Stimulated activated naive CD8-positive, alpha-beta T cell treated with anti-CD3 and anti-CD28 coated beads, Interleukin-15, Interleukin-2, amounts not matched to agents 100 U/mL and 50 U/mL, for 24 hours (primary cell): ENCODE measurements around the gene TMEM239.
"Not testable (repeated sequence)": the region's sequence is repeated elsewhere in the genome, so short reads cannot be mapped to it uniquely, and the experiment has no call there.

ENCODE experiments used
- ATAC-seq: fragments of 150-1000 bp; cut with Tn5 transposase; one replicate; pipeline ENCODE4 v1.10.0; 2021
- DNase-seq: peaks from one replicate; pipeline ENCODE4 v3.0.0; 2021

Gene TMEM239

DNA sequence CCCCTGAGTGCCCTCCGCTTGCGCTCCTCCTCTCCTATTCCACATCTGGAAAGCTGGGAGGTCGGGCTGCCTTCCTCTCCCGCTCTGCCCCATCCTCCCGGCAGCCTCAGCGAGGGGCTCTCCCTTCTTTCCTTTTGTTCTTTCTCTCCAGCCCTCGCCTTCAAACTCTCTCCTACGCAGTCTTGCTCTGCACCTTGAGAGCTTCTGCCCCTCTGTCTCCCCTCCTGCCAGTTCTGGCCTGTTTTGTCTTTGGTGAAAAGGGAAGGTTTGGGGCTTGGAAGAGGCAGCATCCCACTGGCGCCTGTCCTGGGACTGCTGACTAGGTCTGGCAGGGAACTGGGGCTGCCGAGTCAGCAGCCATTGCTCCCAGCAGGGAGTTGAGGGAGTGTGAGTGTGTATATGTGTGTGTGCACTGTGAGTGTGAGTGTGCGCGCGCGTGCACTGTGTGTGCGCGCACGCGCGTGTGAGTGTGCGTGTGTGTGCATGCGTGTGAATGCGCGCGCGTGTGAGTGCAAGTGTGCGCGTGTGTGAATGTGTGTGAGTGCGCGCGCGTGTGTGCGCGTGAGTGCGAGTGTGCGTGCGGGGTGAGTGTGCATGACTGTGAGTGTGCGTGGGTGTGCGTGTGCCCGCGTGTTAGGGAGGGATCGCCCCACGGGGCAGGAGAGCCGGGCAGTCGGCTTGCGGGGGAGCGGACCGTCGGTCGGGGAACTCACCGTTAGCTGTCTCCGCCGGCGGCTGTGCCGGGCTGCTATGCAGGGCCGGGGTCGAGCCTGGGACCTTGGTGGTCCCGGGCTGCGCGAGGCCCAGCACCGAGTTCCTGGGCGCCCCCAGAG is 16.3 kb upstream of the TMEM239 start:
- ATAC-seq: no peak
- peak; percentile 18 for DNase-seq

DNA sequence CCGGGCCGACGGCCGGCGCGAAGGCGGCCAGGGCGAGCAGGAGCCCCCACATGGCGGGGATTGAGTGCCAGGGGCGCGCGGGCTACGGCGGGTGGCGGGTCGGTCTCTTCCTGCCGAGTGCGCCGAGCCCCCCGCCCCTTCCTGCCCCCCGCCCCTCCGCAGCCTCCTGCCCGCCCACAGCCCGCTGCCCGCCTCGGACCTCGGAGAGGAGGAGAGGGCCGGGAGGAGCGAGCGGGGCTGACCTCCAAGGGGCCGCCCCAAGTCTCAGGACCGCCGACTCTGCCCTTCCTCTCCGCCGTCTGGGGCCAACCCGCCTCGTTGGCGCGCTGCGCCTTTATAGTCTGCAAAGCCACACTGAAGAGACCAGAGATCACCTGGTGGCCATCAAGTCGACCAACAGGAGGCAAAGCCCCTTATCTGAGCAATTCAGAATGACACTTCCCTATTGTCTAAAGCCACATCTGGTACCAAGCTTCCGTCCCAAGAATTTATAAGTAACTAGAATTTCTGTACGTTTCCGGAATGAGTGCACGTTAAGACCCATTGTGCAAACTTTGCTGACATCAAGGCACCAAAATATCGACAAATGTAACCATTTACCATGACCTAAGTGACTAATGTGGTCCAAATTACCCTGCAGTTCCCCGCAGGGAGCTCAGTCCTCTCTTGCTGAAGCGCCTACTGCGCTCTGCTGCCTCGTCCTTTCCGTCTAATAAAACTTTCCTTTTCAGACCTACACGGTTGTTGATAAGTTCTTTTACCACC is 15.5 kb upstream of the TMEM239 start, which contains the start of gene CPXM1:
Gene CPXM1, minus strand, starts transcription at position 107 of the 765 bp plus-strand sequence. Its CDS starts 55 bp downstream, at position 52.
- peak; percentile 62 for ATAC-seq
- peak; percentile 43 for DNase-seq

DNA sequence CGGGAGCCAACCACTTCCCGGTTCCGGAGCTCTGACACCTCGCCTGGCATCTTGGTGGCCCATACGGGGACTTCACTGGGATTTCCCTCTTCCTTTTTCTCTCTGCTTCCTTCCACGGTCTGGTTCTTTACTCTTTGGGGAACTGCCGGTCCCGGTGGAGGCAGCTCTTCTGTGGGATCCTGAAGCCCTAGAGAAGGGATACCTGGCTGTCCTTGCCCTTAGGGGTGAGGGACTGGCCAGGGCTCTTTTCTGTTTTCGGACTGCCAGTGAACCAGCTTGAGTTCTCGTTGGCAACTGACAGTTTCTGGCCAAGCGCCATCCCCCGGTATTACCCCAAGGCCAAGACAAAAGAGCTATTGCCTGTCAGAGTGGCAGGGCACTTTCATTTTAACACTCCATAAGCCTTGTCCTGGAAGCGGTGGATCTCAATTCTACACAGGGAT is 14.9 kb upstream of the TMEM239 start:
- DNase-seq: no peak
- ATAC-seq: no peak

DNA sequence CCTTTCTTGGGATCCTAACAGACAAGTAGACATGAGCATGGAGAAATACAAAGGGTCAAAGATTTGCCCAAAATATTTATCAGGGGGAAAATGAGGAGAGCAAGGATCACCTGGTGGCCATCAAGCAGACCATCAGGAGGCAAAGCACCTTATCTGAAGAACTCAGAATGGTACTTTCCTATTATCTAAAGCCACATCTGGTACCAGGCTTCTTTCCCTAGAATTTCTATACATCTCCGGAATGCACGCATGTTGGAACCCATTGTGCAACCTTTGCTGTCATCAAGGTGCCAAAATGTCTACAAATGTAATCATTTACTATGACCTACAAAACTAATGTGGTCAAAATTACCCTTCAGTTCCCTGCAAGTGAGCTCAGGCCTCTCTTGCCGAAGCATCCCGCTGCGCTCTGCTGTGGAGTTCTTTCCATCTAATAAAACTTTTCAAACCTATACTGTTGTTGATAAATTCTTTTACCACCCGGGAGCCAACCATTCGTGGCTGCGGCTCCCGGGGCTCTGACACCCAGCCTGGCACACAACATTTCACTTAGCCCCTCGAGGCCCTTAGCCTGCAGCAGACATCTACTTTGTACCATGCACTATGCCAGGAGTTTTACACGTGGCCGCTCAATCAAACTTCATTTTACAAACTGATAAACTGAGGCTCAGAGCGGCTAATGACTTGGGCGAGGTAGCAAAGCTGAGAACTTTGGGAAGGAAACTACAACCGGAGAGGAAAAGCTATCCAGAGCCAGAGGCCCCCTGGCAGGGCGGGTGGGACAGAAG is 11.9 kb upstream of the TMEM239 start:
- no peak for DNase-seq

DNA sequence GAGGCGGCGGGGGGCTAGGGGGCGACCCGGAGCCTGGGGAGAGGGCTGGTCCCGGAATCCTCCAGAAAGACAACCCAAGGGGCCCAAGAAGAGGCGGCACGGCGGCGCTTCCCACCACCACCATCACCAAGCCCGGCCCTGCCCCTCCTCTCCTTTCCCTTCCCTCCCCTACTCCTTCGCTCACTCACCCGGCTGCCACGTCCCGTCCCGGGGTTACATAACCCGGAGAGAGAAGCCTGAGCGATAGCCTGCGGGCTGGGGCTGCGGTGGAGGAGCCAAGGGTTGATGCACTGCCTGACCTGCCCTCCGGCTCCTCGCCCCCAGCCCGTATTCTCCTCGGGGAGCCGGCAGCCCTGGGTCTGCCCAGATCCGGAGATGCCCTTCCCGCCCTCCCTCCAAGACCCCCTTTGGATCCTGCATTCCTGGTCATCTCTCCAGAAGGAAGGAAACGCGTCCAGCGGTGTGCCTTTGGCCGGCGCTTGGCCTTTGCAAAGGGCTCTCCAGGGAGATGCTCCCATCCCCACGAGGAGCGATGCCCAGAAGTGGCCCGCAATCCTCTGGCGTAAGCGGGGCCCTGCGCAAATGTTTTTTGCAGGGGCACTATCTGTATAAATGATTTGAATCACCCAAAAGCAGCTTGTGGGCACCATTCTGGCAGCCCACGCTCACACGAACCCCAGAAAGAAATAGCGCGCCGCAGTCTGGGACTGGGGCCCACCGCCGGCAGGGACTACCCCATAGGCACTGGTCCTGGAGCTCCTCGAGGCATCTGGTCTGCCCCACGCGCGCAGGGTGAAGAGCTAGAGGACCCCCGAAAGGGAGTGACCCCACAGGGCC is 11.1 kb upstream of the TMEM239 start:
- DNase-seq (no peak), ATAC-seq (no peak)

More for the DNA sequence above, 11.9 kb upstream of the TMEM239 start:
- no peak for ATAC-seq

DNA sequence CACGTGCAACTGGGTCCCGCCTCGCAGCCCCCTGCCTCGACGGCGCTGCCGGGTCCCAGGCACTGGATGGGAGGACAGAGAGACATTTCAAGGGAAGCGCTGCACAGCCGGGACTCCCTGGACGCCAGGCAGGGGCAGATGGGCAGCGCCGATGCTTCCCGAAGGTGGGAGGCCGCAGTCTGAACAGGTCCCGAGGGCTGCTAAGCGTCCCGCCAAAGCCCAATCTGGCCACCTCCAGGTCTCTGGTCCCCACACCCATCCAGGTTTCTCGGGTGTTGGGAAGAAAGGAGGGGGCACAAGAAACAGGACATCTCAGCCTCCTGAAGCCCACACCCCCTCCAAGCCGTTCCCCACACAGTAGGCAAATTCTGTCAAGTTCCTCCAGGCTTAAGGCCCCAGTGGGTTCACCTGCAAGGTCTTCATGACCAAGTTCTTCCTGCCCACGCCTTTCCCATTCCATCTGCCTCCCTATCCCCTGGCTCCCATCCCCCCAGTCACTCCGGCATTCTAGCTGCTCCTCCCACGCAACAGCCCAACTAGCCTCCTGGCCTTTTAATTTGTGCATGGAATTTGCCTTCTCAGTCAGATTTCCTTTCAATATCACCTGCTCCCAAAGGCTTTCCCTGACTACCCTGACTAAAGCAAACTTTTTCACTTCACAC is 10.3 kb upstream of the TMEM239 start:
- DNase-seq (no peak), ATAC-seq (no peak)

DNA sequence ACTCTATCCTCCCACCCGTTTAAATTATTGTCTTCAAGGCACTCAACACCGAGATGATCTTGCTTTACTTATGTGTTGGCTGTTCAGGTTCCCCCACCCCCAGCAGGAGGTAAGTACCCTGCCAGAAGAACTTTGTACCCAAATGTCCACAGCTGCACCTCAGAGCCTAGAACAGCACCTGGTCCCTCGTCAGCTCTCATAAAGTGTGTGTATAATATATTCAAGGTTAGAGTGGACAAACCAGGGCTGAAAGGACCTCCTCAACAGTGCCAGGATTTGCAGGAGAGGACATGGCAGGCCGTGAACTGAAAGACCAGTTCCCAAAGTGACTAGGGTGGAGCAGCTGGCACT is 9.8 kb upstream of the TMEM239 start:
- ATAC-seq: no peak
- no peak for DNase-seq

DNA sequence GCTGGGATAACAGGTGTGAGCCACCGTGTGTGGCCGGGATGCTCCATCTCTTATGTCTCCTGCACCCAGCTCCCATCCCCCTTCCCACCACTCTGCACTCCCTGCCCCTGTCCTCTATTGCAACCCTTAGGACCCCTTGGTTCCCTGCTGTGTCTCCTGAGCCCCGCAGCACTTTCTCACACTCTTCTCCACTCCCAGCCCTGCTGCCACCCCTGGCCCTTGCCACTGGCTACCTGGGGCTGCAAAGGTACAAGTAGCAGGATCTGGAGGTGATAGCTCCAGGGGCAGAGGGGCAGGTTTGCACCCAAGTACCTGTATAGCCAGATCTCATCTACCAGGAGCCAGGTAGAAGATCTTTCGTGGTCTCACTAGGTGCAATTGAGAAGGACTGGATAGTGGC is 9.1 kb upstream of the TMEM239 start:
- ATAC-seq (no peak), DNase-seq (no peak)

DNA sequence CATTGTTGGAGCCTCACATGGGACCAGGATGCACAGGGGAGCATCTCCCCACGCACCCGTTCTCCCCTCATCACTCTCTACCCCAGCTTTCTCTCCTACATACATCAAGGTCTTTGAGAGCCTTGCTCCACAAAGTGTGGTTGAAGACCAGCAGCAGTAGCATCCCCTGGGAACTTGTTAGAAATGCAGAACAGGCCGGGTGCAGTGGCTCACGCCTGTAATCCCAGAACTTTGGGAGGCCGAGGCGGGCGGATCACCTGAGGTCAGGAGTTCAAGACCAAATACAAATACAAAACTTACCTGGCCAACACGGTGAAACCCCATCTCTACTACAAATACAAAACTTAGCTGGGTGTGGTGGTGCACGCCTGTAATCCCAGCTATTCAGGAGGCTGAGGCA is 8.2 kb upstream of the TMEM239 start:
- not testable (repeated sequence) for ATAC-seq, DNase-seq

DNA sequence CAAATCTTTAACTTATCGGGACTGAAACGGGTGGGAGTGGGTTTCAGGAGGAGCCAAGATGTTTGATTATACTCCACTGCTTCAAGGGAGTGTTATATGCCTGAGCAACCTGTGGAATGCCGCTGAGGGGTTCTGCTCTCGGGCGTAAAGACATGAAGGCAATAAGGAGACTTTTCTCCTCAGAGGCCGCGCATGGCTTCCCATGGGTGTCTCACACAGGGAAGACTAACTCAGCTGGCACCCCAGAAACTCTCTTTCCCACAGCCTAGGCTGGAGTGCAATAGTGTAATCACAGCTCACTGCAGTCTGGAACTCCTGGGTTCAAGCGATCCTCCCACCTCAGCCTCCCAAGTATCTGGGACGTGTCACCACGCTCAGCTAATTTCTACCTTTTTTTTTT is 6.5 kb upstream of the TMEM239 start:
- no peak for DNase-seq
- no peak for ATAC-seq

DNA sequence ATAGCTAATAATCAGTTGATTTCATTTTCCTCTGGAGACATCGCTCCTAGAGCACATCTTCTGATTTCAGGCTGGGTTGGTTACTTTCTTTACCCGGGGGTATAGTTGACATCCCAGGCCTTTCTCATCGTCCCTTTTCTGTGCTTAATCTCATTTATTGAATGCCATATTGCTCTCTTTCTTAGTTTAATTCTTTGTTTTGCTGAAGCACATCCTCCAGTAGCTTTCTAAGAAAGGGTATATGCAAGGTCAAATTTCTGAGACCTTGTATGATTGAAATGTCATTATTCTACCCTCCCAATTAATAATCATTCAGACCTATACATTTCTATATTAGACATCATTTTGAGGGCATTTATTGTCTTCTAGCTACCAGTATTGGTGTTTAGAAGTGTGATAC is 4.0 kb upstream of the TMEM239 start:
- no peak for ATAC-seq
- DNase-seq: no peak

DNA sequence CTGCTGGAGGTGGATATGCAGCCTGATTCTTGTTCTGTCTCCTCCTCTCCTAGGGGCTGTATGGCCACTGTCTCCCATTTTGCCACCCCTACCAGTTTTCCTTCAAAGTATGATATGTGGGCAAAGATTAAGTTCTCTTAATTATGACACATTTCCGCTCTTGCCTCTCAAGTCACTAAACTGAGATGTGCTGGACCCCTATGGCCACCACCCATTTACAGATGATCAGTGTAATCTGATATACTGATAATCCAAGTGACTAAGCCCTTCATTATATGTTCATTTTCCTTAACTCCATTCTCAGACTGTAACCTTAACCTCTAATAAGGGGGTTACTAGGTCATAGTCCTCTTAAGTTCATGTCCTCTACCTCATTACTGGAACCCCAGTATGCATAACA is 2.1 kb upstream of the TMEM239 start:
- ATAC-seq (no peak), DNase-seq (no peak)

DNA sequence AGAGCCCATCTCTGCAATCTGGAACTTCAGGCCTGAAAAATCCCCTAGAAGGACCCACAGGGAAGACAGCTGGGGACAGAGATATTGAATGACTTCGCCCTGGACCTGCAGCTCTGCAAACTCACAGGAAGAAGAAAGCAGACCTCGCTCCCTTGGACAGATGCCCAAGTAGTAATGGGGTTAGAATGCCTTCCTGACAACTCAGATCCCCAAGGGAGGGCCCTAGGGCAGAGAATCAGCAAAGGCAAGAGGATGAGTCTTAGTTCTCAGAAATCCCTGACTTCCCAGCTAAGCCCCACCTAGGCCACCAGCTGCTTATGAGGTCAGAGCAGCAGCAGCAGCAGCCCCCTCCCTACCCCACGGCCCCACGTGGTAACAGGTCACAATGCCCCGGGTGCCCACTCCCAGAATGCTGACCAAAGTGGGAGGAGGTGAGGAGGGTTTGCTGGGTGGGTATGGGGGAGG is 1.5 kb upstream of the TMEM239 start, which contains the start of gene C20orf141:
Gene C20orf141, plus strand, starts transcription at position 401 of the 465 bp plus-strand sequence. CDS start 198 bp downstream, outside the sequence.
- DNase-seq (no peak), ATAC-seq (no peak)

DNA sequence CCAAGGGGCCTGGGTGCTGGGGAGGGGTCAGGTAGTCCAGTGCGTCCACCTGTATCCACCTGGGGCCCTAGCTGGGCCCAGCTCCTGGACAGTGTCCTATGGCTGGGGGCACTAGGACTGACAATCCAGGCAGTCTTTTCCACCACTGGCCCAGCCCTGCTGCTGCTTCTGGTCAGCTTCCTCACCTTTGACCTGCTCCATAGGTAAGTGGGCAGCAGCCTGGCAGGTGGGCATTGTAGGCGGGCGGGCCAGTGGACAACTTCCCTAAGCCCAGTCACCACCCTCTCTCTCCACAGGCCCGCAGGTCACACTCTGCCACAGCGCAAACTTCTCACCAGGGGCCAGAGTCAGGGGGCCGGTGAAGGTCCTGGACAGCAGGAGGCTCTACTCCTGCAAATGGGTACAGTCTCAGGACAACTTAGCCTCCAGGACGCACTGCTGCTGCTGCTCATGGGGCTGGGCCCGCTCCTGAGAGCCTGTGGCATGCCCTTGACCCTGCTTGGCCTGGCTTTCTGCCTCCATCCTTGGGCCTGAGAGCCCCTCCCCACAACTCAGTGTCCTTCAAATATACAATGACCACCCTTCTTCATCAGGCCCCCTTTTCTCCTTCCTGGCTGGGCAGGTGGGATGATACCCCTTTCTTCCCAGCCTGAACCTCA is 793 bp upstream of the TMEM239 start:
- DNase-seq: no peak
- no peak for ATAC-seq

DNA sequence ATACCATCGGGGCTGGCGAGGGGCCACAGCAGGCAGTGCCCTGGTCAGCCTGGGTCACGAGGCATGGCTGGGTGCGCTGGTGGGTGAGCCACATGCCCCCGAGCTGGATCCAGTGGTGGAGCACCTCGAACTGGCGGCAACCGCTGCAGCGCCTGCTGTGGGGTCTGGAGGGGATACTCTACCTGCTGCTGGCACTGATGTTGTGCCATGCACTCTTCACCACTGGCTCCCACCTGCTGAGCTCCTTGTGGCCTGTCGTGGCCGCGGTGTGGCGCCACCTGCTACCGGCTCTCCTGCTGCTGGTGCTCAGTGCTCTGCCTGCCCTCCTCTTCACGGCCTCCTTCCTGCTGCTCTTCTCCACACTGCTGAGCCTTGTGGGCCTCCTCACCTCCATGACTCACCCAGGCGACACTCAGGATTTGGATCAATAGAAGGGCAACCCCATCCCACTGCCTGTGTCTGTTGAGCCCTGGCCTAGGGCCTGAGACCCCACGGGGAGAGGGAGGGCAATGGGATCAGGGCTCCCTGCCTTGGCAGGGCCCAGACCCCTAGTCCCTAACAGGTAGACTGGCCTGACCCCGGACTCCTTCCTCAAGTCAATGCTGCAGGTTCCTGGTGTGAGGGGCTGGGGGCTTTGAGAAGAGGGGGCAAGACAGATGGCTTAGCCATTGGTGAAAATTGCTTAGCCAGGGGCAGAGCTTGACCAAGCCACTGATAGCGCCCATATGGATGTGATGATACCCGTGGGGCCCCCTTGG is 598 bp downstream of the TMEM239 start:
- no peak for DNase-seq
- peak; percentile 32 for ATAC-seq

DNA sequence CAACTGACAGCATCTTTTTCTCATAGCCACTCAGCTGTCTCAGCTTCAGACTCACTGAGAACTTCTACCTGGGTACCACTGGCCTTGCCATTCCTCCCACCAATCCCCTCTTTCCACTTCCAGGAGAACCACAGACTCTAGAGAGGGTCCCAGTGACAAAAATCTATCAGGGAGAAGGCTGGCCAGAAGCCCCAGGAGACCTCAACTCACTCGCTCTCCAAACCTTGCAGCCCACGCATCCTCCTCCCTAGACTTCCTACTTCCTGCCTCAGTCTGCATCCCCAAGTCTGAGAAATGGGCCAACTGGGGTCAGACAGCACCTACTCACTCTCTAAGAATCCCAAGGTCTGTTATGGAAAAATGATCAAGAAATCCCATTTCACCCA is 1.2 kb downstream of the TMEM239 start:
- DNase-seq (no peak), ATAC-seq (no peak)

DNA sequence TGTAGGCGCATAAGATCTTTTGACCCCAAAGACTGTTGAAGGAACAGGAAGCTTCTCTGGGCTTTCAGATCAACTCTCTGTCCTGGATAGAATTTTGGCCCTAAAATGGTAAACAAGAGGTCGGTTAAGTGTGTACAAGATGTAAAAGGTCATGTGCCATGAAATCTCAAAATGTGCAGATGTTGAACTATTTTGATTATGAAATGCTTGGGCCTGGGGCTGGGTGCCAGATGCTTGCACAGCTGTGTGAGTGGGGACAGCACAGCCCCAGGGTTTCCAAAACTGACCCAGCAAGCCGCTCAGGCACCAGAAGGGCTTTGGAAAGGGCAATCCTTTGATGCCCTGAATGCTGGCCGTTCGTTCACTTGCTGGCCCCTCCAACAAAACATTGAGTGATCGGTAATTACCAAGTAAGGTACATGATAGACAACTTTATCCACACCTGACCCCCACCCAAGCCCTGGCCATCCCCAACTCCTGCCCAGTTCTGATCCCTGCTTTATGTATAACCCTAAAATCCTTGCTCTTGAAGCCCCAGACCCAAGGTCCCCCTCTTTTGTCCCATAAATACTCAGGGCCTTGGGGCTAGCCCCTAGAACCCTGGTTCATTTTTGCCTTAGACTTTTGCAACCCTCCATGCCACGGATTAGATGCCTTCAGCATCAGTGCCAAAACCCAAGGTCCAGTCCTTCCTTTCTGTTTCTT is 1.9 kb downstream of the TMEM239 start:
- DNase-seq (no peak), ATAC-seq (no peak)

DNA sequence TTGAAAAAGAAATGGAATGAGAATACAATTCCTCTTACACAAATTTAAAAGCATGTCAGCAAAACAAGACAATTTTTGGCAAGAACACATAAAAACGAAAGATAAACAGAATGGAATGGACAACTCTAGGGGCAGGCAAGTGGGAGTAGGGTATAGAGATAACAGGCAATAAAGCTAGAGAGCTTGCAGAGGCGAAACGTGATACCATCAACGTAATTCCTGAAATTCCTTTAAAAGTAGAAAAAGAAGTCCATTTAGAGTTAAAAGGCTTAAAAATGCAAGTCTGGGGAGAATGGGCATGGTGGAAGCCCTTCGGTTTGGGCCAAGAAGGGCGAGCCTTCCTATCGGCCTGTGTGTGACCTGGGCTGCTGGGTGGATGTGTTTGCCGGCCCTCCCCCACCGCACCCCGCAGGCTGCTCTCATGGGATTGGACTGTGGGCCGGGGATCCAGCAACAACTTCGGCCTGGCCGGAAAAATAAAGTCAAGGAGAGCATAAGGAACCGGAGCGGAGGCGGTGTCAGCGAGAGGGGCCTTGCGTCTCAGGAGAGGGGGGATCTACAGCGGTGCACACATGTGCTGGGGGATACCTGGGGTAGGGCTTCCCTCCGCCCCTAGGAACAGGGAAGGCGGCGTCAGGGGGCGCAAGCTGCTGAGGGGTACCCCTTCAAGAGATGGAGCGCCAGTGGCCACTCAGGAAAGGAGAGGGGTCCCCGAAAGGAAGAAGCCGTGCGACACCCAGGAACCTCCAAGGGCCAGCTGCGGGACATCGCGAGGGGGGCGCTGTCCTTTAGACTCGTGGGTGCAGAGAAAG is 4.1 kb downstream of the TMEM239 start:
- no peak for ATAC-seq

More for the DNA sequence above, 4.1 kb downstream of the TMEM239 start:
- no peak for DNase-seq
